ENCODE results near the gene HAO1.

- no peak for TF ChIP-seq CTCF (IDR thresholded peaks at IDR 0.05 in 8 of 11, conservative IDR thresholded peaks at IDR 0.05 in 3 of 11)
- TF ChIP-seq POLR2A (IDR thresholded peaks at IDR 0.05): no peak
- no peak for TF ChIP-seq POLR2AphosphoS5 (IDR thresholded peaks at IDR 0.05)
Measured at GRCh38 chr20:7943891-7944290, 3.6 kb upstream of the HAO1 start.
